ENCODE results near the gene ARHGEF40.

Gene ARHGEF40

GRCh38 chr14:21098892-21099595, 28.9 kb downstream of the ARHGEF40 start:
- Histone ChIP-seq H3K27me3 (ENCODE audit: insufficient read depth, low read length, poor library complexity) (no peaks in the 10 kb centered on the region), H3K9ac (ENCODE audit: low read depth, low read length) (peak overlapping the region; percentile 69), H3K4me3 (ENCODE audit: low read depth in 1 of 2, low read length in 2 of 2) (peak overlapping the region; percentile 73 to 79), H3K27ac (ENCODE audit: low read length) (peak overlapping the region; percentile 80), H3K9me3 (ENCODE audit: insufficient read depth, low read length, severe bottlenecking) (no peaks in the 10 kb centered on the region), H2AFZ (ENCODE audit: low read depth, low read length) (peak overlapping the region; percentile 76), H3K4me1 (ENCODE audit: insufficient read depth, low read length) (peaks cover 53% of the 10 kb centered on the region), H3K79me2 (ENCODE audit: insufficient read depth, low read length) (peaks cover 17% of the 10 kb centered on the region), H3K36me3 (ENCODE audit: insufficient read depth, low read length) (no peaks in the 10 kb centered on the region), H3K4me2 (ENCODE audit: insufficient read depth, low read length) (peak overlapping the region; percentile 90), H4K20me1 (ENCODE audit: insufficient read depth, low read length) (no peaks in the 10 kb centered on the region; the same call in 1 of the 2 replicates)
- ATAC-seq (ENCODE audit: insufficient read depth, low read depth) (no peak), DNase-seq (no peak)
- TF ChIP-seq EZH2 (IDR thresholded peaks at IDR 0.05; ENCODE audit: borderline replicate concordance, low read depth, low read length, severe bottlenecking) (no peak), CTCF (IDR thresholded peaks at IDR 0.05; ENCODE audit: borderline replicate concordance, extremely low read depth, low read length, poor library complexity, severe bottlenecking) (no peak)

GRCh38 chr14:21099596-21099985, 29.5 kb downstream of the ARHGEF40 start:
- no peak for DNase-seq
- TF ChIP-seq CTCF (IDR thresholded peaks at IDR 0.05; ENCODE audit: borderline replicate concordance, extremely low read depth, low read length, poor library complexity, severe bottlenecking) (no peak), EZH2 (IDR thresholded peaks at IDR 0.05; ENCODE audit: borderline replicate concordance, low read depth, low read length, severe bottlenecking) (no peak)
- Histone ChIP-seq H3K4me1 (ENCODE audit: insufficient read depth, low read length) (peaks cover 55% of the 10 kb centered on the region), H3K4me2 (ENCODE audit: insufficient read depth, low read length) (peak overlapping the region; percentile 90), H3K79me2 (ENCODE audit: insufficient read depth, low read length) (peaks cover 21% of the 10 kb centered on the region), H3K9me3 (ENCODE audit: insufficient read depth, low read length, severe bottlenecking) (no peaks in the 10 kb centered on the region), H3K27ac (ENCODE audit: low read length) (peak overlapping the region; percentile 80), H3K4me3 (ENCODE audit: low read depth in 1 of 2, low read length in 2 of 2) (peak overlapping the region in 1 of 2 experiments; percentile 73; a peak in 3 of 4 replicates), H2AFZ (ENCODE audit: low read depth, low read length) (no peak overlapping the region), H4K20me1 (ENCODE audit: insufficient read depth, low read length) (no peaks in the 10 kb centered on the region; the same call in 1 of the 2 replicates), H3K36me3 (ENCODE audit: insufficient read depth, low read length) (no peaks in the 10 kb centered on the region), H3K27me3 (ENCODE audit: insufficient read depth, low read length, poor library complexity) (no peaks in the 10 kb centered on the region), H3K9ac (ENCODE audit: low read depth, low read length) (peak overlapping the region; percentile 69)
- no peak for ATAC-seq (ENCODE audit: insufficient read depth, low read depth)

GRCh38 chr14:21100931-21101330, 30.8 kb downstream of the ARHGEF40 start, which contains the start of gene TMEM253:
TSS of gene TMEM253 (plus strand) at chr14:21101066. CDS start at chr14:21101344, 278 bp downstream.
- TF ChIP-seq CTCF (IDR thresholded peaks at IDR 0.05; ENCODE audit: borderline replicate concordance, extremely low read depth, low read length, poor library complexity, severe bottlenecking) (no peak), EZH2 (IDR thresholded peaks at IDR 0.05; ENCODE audit: borderline replicate concordance, low read depth, low read length, severe bottlenecking) (no peak)
- Histone ChIP-seq H3K9ac (ENCODE audit: low read depth, low read length) (peak within 1 kb of the TSS; percentile 85; the same call in 1 of the 2 replicates), H3K4me3 (ENCODE audit: low read depth in 1 of 2, low read length in 2 of 2) (no peak within 1 kb of the TSS), H3K79me2 (ENCODE audit: insufficient read depth, low read length) (peaks cover 25% of the 10 kb centered on the region), H3K4me1 (ENCODE audit: insufficient read depth, low read length) (peaks cover 62% of the 10 kb centered on the region), H3K27ac (ENCODE audit: low read length) (no peak within 1 kb of the TSS), H3K36me3 (ENCODE audit: insufficient read depth, low read length) (no peaks in the 10 kb centered on the region), H3K27me3 (ENCODE audit: insufficient read depth, low read length, poor library complexity) (no peaks in the 10 kb centered on the region), H4K20me1 (ENCODE audit: insufficient read depth, low read length) (no peaks in the 10 kb centered on the region), H3K4me2 (ENCODE audit: insufficient read depth, low read length) (peak within 1 kb of the TSS; percentile 92), H2AFZ (ENCODE audit: low read depth, low read length) (no peak within 1 kb of the TSS), H3K9me3 (ENCODE audit: insufficient read depth, low read length, severe bottlenecking) (no peaks in the 10 kb centered on the region)
- DNase-seq (no peak), ATAC-seq (ENCODE audit: insufficient read depth, low read depth) (no peak)
